Keratinocyte (primary cell): Measurements from ENCODE around the gene SERINC5. TPM values are rescaled to one million over a fixed set of nuclear protein-coding genes. Genes with fewer than 3 reads are reported as not detected.

Experiments
- DNase-seq: peaks from one replicate; pipeline ENCODE4 v3.0.0-alpha.2; 2011; ENCODE audit warnings: low read depth, missing footprints, low spot score
- FAIRE-seq: peaks from 2 replicates; lab custom pipeline; 2011; peaks lifted over from hg19 to GRCh38; lab: Jason Lieb, UNC
- H2AFZ ChIP-seq: 2 replicates; pipeline ENCODE4 v1.6.0; 2012; ENCODE audit warnings: low read length, control low read depth, inconsistent platforms; ENCODE audit not compliant: control insufficient read depth
- H3K27ac ChIP-seq: 2 replicates; pipeline ENCODE4 v1.5.1; 2011; ENCODE audit warnings: low read length; ENCODE audit not compliant: control insufficient read depth, insufficient read depth
- H3K27me3 ChIP-seq: 3 replicates; pipeline ENCODE4 v1.6.0; 2011; ENCODE audit warnings: low read length; ENCODE audit not compliant: control insufficient read depth, insufficient read depth; ENCODE audit errors: extremely low read depth
- H3K36me3 ChIP-seq, 2 experiments: 2 replicates in 1 of 2; 3 replicates in 1 of 2; pipeline ENCODE4 v1.5.1; 2011; ENCODE audit warnings: low read length in 2 of 2, mild to moderate bottlenecking in 1 of 2; ENCODE audit not compliant: control insufficient read depth in 2 of 2, insufficient read depth in 2 of 2; ENCODE audit errors: extremely low read depth in 1 of 2
- H3K4me1 ChIP-seq: 3 replicates; pipeline ENCODE4 v1.5.1; 2011; ENCODE audit warnings: low read length; ENCODE audit not compliant: control insufficient read depth, insufficient read depth; ENCODE audit errors: extremely low read depth
- H3K4me2 ChIP-seq: 3 replicates; pipeline ENCODE4 v1.6.0; 2011; ENCODE audit warnings: low read depth, low read length; ENCODE audit not compliant: control insufficient read depth, insufficient read depth; ENCODE audit errors: extremely low read depth
- H3K4me3 ChIP-seq, 3 experiments: fragments of 200-600 bp in 1 of 3; sonication (generic) in 1 of 3; 2 replicates in 2 of 3; 3 replicates in 1 of 3; pipeline ENCODE4 v1.5.1; 2011 to 2016; ENCODE audit warnings: low read length in 3 of 3, mild to moderate bottlenecking in 3 of 3, control low read depth in 2 of 3, inconsistent platforms in 1 of 3, low read depth in 1 of 3, mixed read lengths in 1 of 3, mixed run types in 1 of 3, moderate library complexity in 1 of 3; ENCODE audit not compliant: control insufficient read depth in 2 of 3, insufficient read depth in 2 of 3; ENCODE audit errors: extremely low read depth in 1 of 3
- H3K79me2 ChIP-seq: 2 replicates; pipeline ENCODE4 v1.6.0; 2012; ENCODE audit warnings: low read length; ENCODE audit not compliant: control insufficient read depth, insufficient read depth
- H3K9ac ChIP-seq: 3 replicates; pipeline ENCODE4 v1.6.0; 2011; ENCODE audit warnings: low read length; ENCODE audit not compliant: control insufficient read depth, insufficient read depth; ENCODE audit errors: extremely low read depth
- H3K9me1 ChIP-seq: 3 replicates; pipeline ENCODE4 v1.6.0; 2011; ENCODE audit warnings: low read length; ENCODE audit not compliant: control insufficient read depth, insufficient read depth; ENCODE audit errors: extremely low read depth
- H3K9me3 ChIP-seq: 2 replicates; pipeline ENCODE4 v1.5.1; 2012; ENCODE audit warnings: low read depth, low read length; ENCODE audit not compliant: control insufficient read depth
- H4K20me1 ChIP-seq: 3 replicates; pipeline ENCODE4 v1.6.0; 2011; ENCODE audit warnings: low read length; ENCODE audit not compliant: control insufficient read depth, insufficient read depth; ENCODE audit errors: extremely low read depth
- CTCF ChIP-seq, 3 experiments: IDR thresholded peaks in 1 of 3; conservative IDR thresholded peaks in 1 of 3; optimal IDR thresholded peaks in 1 of 3; 2 replicates in 2 of 3; 3 replicates in 1 of 3; pipeline versions ENCODE3 to v1.5.1; 2011; ENCODE audit warnings: low read length in 3 of 3, mild to moderate bottlenecking in 3 of 3, moderate library complexity in 2 of 3, control low read depth in 1 of 3, inconsistent platforms in 1 of 3; ENCODE audit not compliant: insufficient read depth in 2 of 3; ENCODE audit errors: extremely low read depth in 1 of 3
- EZH2 ChIP-seq: IDR thresholded peaks from one replicate; pipeline ENCODE4 v1.6.1; 2012; ENCODE audit warnings: inconsistent platforms, mild to moderate bottlenecking, low read length, moderate library complexity
- dilution Hi-C: fragments of 300-500 bp; cut with MboI; formaldehyde crosslinking; loops from one replicate; pipeline ENCODE4 v1.7.0; 2020; ENCODE audit warnings: low sequenced_read_pairs; ENCODE audit not compliant: extremely low pct_ligation_motif_present
- polyA plus RNA-seq, 5 experiments: library from polyadenylated mRNA; depleted of rRNA in 3 of 5; stranded (reverse) in 3 of 5; stranded (forward) in 1 of 5; unstranded in 1 of 5; fragments of >200 nt; gene quantifications; 1 replicate in 1 of 5; 2 replicates in 3 of 5; 3 replicates in 1 of 5; pipeline versions ENCODE4 v1.2.1 to v1.2.3, GENCODE V29; 2011 to 2012; ENCODE audit warnings: missing spikeins in 2 of 5, low read depth in 1 of 5, low replicate concordance in 1 of 5

Gene SERINC5
- polyA plus RNA-seq, 1 donor (not counting 4 experiments of a cell fraction or from before 2014, with no cell fraction given) = 20.0 TPM

DNA sequence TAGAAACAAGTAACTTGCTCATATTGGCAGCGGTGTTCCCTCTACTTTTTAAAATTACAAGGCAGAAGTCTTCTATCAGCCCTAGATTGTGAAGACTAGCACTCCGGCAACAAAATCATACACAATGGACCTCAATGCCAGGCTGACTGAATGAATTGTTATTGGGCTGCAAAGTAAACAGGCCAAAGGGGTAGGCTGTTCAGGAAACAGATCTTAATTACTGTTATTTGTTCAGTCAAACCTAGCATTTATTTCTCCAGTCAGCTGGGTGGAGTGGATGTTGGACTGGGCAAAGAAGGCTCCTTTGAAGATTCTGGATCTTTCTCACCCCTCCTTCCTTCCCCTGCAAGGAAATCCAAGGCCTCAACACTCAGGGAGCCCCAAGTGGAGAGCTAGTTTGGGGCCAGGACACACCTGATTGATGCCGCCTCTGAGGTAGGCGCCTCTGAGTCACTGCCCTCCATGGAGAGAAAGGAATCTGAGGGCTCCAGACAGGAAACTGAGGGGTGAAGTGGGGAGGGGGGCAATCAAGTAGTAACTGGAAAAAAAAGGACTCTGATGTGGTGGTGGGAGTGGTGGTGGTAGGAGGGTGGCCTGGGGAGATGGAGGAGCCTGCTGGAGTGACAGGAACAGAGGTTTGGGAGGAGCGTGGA lies 35.5 kb downstream of the SERINC5 start:
- H3K27ac ChIP-seq = no peak overlapping the region
- DNase-seq = no peak
- H3K9ac ChIP-seq = no peak overlapping the region
- no peaks in the 10 kb centered on the region for H3K9me3 ChIP-seq
- H3K4me2 ChIP-seq = no peak overlapping the region
- H4K20me1 ChIP-seq = no peaks in the 10 kb centered on the region
- peaks cover 0 to 2% of the 10 kb centered on the region in 2 experiments for H3K36me3 ChIP-seq
- peaks cover 22% of the 10 kb centered on the region for H3K4me1 ChIP-seq
- no peak for FAIRE-seq
- H3K27me3 ChIP-seq = no peaks in the 10 kb centered on the region
- H2AFZ ChIP-seq = no peak overlapping the region
- H3K4me3 ChIP-seq = no peak overlapping the region
- dilution Hi-C loops = no loop called here
- peaks cover 22% of the 10 kb centered on the region for H3K79me2 ChIP-seq
- peaks cover 2% of the 10 kb centered on the region for H3K9me1 ChIP-seq
- TF ChIP-seq CTCF (optimal IDR thresholded peaks at IDR 0.05 in 1 of 3, IDR thresholded peaks at IDR 0.05 in 1 of 3, conservative IDR thresholded peaks at IDR 0.05 in 1 of 3; ENCODE audit: extremely low read depth in 1 of 3, insufficient read depth in 2 of 3, low read length in 3 of 3) (no peak), EZH2 (no peak)

DNA sequence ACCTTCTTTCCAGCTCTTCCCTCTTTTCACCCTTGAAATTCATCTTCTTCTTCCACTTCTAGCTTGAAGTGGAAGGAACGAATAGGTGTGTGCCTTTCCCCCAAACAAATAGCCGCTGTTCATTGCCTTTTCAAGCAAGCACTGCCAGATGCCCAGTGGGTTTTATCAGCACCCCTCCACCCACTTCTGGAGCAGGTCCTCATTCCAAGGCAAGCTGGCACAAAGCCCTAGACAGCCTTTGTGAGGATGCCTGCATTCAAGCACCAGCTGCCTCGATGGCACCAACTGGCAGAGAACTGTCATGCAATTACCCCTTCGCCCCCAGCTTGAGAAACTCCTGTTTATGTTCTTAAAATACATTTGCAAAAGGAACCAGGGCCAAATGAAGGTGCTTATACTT lies 36.5 kb downstream of the SERINC5 start:
- Histone ChIP-seq H2AFZ (no peak overlapping the region), H3K27ac (no peak overlapping the region), H3K9me1 (peaks cover 2% of the 10 kb centered on the region), H3K9ac (no peak overlapping the region), H3K4me2 (no peak overlapping the region), H3K9me3 (no peaks in the 10 kb centered on the region), H3K79me2 (peaks cover 26% of the 10 kb centered on the region), H3K27me3 (no peaks in the 10 kb centered on the region), H4K20me1 (no peaks in the 10 kb centered on the region), H3K4me3 (no peak overlapping the region), H3K4me1 (peaks cover 27% of the 10 kb centered on the region), H3K36me3 (peaks cover 0 to 2% of the 10 kb centered on the region in 2 experiments)
- TF ChIP-seq CTCF (optimal IDR thresholded peaks at IDR 0.05 in 1 of 3, IDR thresholded peaks at IDR 0.05 in 1 of 3, conservative IDR thresholded peaks at IDR 0.05 in 1 of 3; ENCODE audit: extremely low read depth in 1 of 3, insufficient read depth in 2 of 3, low read length in 3 of 3) (no peak), EZH2 (no peak)
- dilution Hi-C loops = no loop called here
- FAIRE-seq = no peak
- no peak for DNase-seq
